HG02884 (cell line): ENCODE measurements around the gene ERCC5.

Source experiments
- ATAC-seq: cut with Tn5 transposase; IDR thresholded peaks from one replicate; pipeline ENCODE4 v1.9.1; 2021; ENCODE audit warnings: mild to moderate bottlenecking, moderate library complexity; ENCODE audit not compliant: unreplicated experiment

ERCC5 gene

DNA sequence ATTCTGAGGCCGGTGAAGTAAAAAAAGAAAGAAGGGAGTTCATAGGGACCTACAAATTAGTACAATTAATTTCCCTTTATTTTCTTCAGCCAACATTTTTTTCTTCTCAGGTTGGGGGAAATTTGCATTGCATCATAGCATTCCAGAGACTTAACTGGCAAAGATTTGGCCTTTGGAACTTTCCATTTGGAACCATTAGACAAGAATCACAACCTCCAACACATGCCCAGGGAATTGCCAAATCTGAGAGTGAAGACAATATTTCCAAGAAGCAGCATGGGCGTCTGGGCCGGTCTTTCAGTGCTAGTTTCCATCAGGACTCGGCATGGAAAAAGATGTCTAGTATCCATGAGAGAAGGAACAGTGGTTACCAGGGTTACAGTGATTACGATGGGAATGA, 6.4 kb upstream of the ERCC5 start:
- ATAC-seq: no peak

DNA sequence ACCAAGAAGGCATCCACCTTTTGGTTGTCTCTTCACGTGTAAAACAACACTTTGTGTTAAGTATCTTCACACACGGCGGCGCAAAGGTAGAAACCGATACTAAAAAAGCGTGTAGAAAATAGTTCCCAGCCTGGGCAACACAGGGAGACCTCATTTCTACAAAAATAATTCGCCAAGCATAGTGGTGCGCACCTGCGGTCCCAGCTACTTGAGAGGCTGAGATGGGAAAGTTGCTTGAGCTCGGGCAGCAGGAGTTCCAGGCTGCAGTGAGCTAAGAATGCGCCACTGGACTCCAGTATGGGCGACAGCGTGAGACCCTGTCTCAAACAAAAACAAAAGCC, 573 bp upstream of the ERCC5 start:
- ATAC-seq: peak; percentile 18

DNA sequence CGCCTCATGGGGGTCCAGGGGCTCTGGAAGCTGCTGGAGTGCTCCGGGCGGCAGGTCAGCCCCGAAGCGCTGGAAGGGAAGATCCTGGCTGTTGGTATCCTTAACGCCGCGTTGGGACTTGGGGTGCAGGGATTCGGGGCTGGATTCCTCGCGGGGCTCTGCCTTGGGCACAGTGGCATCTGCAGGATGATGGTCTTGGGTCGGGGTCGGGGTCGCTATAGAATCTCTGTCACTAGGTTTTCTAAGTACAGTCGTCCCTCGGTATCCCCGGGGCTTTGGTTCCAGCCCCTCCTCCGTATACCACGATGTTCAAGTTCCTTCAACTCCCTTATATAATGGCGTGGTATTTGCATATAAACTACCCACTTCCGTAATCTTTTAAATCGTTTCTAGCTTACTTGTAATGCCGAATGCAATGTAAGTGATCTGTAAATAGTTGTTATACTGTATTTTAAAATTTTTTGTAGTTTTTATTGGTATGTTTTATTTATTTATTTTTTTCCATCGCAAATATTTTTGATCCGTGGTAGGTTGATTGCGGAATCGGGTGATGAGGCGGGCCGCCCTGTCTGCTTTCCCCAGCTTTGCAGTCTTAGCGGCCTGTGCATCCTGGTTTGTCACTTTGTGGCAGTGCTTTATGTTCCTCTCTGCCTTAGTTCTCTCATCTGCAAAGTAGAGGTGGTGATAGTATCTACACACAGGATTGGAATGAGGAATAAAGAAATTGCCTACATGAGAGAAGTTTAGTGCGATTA, 606 bp downstream of the ERCC5 start:
- ATAC-seq: peak; percentile 25

DNA sequence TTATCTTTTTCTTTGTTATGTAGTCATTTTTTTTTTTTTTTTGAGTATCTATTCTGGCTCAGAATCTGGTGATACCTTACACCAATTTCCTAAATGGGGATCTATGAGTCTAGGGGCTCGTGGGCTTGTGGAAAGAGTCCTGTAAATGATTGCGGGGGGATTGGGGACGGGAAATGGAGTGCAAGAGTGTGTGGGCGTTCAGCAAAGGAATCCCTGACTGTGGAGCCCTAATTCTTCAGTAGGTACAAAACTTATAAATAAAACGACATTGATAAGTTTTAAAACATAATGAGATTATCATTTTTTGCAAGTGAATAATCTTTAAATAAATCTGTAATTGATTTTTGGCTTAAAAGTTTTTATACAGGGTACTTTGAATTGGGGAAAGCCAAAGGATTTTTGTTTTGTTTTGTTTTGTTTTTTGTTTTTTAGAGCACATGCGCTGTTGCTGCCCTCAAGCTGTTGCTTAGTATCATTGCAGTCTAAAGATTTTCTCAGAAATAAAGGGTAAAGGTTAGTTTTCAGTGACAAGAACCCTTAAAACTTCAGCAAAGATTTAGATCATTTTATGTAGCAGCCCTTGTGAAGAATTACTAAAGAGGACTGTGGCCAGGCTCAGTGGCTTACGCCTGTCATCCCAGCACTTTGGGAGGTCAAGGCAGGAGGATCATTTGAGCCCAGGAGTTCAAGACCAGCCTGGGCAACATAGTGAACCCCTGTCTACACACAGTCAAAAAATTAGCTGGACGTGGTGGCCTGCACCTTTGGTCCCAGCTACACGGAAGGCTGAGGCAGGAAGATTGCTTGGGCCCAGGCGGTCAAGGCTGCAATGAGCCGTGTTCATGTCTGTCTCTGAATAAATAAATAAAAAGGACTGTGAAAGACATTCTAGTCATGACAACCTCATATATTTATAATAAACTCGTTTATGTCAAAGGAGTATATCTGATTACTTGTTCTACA, 1.7 kb downstream of the ERCC5 start:
- ATAC-seq: no peak

DNA sequence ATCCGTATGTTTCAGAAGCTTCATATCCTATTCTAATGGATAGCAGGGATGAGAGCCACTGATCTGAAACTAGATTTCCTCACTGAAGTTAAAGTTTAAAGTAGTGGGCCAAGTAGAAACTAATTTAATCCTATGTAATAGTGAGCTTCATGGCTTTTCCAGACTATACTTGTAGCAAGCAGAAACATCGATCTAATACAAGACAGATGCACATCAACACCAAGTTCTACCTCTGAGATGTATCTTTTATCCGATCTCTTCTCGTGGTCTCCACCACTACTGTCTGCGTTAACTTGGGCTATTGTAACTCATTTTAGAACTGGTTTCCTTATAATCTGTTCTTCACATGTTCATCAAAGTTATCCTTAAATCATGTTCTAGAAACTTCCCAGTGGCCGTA, 3.1 kb downstream of the ERCC5 start:
- ATAC-seq: no peak

DNA sequence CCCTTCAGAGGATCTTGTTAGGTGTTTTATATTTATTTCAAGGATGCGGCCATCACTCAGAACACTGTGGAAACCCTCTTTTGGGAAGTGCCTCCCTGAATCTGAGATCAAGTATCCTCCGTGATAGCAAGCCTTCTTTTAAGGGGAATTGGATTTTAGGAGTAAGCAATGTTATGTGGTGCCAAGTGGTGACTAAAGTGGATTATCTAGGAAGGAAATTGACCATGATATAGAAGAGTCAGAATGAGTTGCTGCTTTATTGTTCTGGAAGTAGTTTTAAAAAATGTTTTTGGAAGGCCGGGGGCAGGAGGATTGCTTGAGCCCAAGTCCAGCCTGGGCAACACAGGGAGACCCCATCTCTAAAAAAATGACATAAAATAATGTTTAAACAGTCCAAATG, 6.7 kb downstream of the ERCC5 start:
- no peak for ATAC-seq

DNA sequence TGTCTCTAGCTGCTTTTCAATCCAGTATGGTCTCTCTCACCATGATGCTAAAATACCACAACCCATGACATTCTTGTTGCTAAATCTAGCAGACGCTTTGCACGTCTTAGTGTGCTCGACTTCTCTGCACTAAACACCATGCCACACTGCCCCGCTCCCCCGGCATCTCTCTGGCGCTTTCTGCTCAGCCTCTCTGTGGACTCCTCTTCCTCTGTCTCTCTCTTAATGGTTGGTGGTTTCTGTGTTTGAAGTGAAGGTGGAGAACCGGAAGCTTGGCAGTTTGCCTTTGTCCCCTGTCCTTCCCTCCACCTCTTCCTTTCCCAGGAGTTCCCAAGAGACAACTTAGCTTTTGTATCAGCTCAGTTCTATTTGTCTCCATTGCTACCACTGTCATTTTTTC, 8.8 kb downstream of the ERCC5 start:
- ATAC-seq: peak; percentile 71

DNA sequence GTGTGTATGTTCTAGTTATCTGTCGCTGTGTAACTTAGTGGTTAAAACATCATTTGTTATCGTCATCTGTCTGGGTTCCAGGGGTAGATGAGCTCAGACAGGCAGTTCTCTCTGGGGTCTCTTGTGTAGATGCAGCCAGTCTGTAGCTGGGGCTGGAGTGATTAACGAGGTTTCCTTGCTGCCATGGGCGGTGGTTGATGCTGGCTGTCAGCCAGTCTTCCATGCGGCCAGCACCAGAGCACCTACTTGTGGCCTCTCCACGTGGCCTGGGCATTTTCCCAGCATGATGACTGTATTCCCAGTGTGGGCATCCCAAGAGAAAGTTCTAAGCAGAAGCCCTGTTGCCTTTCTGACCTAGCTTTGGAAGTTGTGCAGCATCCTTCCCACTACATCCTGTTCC, 10.7 kb downstream of the ERCC5 start:
- ATAC-seq: no peak

DNA sequence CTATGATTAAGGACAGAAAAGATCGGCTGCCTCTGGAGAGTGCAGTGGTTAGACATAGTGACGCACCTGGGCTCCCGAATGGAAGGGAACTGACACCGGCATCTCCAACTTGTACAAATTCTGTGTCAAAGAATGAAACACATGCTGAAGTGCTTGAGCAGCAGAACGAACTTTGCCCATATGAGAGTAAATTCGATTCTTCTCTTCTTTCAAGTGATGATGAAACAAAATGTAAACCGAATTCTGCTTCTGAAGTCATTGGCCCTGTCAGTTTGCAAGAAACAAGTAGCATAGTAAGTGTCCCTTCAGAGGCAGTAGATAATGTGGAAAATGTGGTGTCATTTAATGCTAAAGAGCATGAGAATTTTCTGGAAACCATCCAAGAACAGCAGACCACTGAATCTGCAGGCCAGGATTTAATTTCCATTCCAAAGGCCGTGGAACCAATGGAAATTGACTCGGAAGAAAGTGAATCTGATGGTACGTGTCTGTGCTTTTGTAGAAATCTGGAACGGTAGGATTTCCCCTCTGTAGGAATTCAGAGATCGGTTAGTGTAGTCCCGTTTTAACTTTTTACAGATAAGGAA, 16.9 kb downstream of the ERCC5 start:
- no peak for ATAC-seq

DNA sequence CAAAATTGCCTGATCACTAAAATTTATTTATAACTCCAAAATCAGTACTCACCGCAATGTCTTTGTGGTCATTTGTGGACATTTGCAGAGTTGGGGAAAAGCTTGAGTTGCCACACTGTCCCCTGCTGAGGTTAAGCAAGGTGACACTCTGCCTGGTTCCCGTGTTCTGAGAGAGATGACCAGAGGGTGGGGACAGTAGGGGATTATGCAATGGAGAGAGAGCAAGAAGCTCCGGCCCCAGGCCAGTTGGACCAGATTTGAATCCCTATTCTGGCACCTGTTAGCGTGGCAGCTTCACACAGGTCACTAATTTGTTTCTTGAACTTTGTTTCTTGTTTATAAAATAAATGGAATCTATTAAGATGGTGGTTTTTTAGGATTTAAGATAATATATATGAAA, 17.8 kb downstream of the ERCC5 start:
- no peak for ATAC-seq

DNA sequence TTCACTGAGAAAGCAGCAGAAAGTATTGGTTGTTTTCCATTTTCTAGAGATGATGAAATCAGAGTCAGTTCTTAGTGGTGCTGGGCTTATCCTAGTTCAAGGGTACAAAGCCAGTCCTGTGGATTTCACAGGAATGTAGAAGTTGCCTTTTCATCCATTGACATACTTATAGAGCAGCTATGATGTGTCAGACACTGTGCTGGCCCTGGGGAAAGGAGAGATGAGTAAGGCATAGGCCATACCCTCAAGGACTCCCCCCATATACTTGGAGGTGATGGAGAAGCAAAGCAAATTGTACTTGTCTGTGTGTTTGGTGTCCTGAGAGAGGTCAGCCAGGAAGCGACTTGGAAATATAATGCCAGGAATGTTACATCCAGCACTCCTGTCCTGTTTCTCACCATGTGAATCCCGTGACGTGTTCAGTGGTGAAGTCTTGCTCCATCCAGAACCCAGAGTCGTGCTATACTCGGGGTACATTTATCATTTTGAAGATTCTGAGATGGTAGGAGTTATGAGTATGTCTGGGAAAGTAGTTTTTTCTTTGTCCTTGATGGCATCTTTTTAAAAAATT, 22.6 kb downstream of the ERCC5 start:
- ATAC-seq: no peak

DNA sequence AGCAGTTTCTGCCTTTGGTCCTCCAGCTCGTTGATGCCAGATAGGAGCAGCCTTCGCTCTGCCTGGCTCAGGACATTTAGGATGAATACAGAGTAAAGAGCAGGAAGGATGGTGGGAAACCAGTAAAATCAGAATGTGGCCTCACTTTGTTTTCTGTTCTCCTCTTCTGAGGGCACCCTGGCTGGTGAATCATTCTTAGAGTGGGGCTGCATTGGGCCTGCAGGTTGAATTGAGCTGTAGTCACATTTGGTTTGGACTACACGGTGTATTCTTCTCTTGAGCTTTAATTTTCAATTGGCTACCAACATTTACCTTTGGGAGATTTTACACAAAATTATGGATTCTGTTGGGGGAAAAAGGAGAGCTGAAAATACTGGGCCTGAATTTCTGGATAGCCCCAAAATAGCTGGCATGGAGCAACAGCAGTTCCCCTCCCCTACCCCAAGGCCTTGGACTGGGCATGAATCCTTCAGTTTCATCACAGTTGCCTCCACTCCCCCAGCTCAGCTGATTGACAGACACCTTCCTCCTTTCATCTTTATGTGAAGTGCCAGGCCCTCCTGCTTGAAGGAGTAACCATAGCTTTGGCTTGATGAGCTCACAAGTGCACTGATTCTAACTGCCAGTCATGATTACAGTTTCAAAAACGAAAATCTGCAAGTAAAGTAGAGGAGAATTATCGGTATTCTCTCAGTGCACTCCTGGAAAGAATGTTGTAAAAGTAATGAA, 24.3 kb downstream of the ERCC5 start:
- peak; percentile 21 for ATAC-seq

DNA sequence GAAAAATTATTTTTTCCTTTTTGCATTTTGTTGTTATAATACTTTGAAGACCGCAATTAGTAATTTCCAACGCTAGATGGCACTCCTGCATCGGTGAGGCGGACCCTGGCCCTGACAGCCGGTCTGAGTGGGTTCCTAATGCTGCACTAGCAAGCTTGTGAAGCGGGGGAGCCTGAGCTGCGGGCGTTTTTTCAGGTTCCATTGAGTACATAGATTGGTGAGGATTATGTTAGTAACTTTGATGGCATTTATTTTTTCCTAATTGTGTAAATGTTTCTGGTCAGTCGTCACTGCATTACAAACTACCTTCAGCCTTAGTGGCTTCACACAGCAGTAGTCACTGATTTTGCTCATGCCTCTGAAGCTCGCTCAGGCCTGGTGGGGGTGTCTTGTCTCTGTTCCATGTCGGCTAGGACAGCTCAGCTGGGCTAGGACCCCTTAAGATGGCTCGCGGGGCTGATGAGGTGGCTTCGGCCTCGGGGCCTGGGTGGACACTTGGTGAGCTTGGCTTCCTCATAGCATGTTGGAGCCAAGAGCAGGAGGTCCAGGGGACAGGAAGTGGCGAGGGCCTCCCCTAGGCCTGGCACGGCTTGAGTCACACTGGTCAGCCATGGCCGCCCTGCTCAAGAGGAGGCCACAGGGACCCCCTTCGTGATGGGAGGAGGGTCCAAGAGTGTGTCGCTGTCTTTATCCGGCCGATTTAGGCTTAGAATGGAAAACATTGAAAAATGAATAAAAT, 25.0 kb downstream of the ERCC5 start:
- ATAC-seq: peak; percentile 61

DNA sequence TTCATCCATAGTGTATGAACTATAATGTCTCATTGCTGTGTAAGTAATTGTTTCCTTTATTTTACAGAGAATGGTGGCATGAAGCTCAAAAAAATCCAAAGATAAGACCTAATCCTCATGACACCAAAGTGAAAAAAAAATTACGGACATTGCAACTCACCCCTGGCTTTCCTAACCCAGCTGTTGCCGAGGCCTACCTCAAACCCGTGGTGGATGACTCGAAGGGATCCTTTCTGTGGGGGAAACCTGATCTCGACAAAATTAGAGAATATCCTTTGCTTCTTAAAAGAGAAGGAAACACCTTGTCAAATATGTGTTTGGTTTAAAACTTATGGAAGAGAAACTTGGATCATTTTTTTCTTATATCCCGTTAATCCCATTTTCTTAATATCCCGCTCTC, 26.3 kb downstream of the ERCC5 start:
- ATAC-seq: no peak

DNA sequence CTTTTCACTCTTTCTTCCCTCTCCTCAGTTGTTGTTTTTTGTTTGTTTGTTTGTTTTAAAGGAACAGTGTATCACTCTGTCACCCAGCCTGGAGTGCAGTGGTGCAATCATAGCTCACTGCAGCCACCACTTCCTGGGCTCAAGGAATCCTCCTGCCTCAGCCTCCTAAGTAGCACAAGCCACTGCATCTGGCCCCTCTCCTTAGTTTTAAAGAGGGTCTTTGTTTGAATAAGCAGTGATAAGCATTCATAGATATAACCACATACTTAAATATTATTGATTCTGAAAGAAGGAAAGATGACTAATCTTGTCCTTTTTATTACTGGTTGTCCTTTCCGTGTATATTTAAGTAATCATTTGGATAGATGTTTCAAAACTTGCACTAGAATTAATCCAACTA, 26.7 kb downstream of the ERCC5 start:
- no peak for ATAC-seq

DNA sequence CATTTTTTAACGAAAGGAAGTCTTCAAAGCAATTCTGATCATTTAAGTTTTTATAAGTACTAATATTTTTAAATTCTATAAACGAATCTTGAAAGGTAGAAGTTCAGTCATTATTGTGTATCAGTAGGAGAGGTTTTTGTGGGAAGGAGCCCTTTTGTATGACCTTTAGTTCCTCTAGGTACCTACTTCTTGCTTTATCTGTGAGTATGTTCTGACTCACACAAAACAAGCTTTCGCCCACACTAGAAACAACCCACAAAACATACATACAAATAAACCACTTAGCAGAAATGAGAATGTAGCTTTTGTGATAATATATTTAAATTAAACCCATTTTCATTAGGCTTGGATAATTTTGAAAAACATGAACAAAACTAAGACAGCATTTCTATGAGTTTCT, 27.8 kb downstream of the ERCC5 start:
- peak; percentile 63 for ATAC-seq

DNA sequence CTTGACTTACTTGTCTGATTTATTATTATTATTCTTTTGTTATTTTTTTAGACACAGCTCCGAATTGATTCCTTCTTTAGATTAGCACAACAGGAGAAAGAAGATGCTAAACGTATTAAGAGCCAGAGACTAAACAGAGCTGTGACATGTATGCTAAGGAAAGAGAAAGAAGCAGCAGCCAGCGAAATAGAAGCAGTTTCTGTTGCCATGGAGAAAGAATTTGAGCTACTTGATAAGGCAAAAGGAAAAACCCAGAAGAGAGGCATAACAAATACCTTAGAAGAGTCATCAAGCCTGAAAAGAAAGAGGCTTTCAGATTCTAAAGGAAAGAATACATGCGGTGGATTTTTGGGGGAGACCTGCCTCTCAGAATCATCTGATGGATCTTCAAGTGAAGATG, 29.4 kb downstream of the ERCC5 start:
- no peak for ATAC-seq

DNA sequence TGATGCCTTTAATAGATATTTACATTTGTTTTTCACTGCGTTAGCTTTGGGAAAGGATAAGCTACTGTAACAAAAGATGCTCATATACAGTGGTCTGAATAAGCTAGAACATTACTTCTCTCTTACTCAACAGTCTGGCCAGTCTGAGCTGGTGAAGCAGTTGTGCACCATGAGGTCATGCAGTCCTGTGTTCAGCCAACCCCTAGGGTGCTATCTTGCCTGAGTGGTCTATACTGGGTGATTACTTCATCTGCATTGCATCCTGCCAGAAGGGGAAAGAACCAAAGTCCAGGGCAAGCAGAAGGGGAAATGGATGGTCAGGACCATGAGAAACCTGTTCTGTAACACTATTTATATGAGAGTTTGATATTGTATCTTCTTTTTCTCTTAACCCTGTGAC, 31.5 kb downstream of the ERCC5 start:
- no peak for ATAC-seq

DNA sequence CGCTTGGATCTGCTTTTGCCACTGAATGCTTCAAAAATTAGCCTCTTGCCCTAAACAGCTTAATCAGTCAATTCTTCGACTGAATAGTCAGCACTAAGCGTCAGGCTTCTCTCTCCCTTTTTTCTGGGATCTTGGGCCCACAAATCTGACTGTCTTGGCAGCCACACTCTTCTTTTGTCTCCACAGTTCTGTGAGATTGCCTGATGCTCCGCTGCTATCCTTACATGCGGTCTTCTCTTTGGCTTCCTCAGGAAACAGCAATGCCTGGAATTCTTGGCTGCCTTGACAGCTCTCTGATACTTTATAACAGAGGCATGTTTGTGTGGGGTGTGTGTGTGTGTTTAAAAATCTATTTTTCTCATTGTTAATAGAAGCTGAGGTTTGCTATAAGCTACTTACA, 32.6 kb downstream of the ERCC5 start:
- ATAC-seq: no peak

DNA sequence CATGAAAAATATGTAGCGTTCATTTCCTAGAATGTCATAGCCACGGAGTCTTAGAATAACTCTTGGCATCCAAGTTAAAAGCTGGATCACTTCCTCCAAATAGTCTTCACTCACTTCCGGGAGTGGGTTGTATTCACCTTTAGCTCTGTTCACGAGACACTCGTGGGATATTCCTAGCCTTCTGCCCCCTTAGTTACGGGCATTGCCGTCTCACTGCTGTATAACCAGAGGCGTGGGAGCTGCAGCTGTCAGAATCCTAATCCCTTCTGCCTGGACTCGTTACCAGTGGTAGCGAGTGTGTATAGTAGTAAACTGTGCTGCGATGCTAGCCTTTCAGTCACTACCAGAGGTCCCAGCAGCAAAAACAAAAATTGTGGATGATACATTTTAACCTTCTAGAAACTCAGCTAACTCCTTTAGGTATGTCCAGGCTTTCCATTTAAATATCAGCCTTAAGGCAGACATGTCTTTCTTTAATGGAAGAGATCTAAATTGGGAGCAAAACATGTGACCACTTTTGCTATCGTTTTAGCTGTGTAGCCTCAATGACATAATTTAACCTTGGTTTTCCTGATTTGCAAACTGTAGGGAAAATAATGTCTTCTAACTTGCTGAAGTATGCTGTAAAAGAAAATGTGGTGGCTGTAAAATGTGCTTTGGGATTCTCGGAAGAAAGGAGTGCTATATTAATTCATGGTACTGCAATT, 34.1 kb downstream of the ERCC5 start:
- ATAC-seq: no peak
